NCI-H146 treated with DMSO at 0.1 percent for 48 hours (cell line): ENCODE data around the gene AOPEP.
A peak's percentile ranks its signal among the peaks of the same experiment; 100 is the strongest.

Experiments used
- DNase-seq: peaks from one replicate; lab custom pipeline; 2025; ENCODE audit not compliant: unreplicated experiment; lab: John Stamatoyannopoulos, UW

Gene AOPEP

DNA sequence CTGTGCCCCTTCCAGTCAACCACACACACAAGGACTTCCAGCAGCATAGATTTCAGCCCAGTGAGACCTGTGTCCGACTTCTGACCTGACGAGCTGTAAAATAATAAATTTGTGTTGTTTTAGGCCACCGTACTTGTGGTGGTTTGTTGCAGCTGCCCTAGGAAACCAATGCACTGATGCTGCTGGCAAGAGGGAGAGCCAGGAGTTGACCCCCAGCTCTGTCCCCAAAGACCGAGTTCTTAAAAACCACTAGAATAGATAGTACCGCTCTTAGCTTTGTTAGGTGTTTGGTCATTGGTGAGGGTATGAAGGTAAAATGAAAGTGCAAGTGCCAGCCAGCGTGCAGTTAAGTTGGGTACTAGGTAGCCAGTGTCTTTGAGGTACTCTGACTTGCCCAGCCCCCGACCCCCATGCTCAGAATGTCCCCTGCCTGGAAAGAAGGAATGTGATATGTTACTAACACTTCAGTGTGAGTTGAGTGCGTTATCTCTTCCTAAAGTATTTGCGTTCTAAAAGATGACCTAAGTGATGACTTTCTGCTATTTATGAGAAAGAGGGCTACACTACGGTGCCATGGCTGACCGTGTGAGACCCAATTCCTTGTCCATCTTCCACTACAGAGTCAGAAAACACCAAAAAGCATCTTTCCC, 185.6 kb downstream of the AOPEP start:
- DNase-seq, result no peak

- DNase-seq, result no peak
These were observed 186.3 kb downstream of the AOPEP start for GRCh38 chr9:94912700-94913249.

- DNase-seq, result peak; percentile 80
These were observed 187.1 kb downstream of the AOPEP start for GRCh38 chr9:94913550-94913949.

GRCh38 chr9:94915476-94916450, 189.3 kb downstream of the AOPEP start:
- DNase-seq, result no peak

- no peak for DNase-seq
These were observed 190.5 kb downstream of the AOPEP start for GRCh38 chr9:94916956-94917355.

DNA sequence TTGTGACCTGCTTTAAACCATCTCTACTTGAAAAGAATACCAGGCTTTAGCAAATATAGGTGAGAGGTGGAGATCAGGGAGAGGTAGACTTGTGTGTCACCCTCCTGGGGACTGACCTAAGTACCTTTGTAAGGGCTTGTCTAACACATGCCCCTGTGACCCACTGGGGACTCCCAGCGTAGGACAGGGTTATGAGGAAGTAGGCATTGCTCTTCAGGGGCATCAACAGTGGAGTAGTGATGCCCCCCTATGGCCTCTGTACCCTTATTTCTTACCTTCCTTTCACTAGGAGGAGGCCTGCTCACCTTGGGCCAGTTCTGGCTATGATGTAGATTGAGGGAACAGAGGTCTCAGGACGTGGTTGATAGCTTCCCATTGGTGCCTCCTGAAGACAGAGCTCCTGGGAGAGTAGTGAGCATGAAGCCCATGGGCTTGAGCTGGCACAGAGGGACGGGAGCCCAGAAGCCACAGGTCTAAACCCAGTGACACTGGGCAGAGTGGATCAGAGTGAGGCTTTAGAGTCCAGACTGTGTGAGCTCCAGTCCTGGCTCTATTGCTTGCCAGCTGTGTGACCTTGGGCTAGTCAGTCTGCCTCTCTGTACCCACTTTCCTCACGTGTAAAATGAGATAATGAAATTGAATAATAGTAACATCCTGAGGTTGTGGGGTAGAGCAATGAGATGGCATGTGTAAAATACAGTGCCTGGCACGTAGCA, 191.7 kb downstream of the AOPEP start:
- DNase-seq, result no peak

DNA sequence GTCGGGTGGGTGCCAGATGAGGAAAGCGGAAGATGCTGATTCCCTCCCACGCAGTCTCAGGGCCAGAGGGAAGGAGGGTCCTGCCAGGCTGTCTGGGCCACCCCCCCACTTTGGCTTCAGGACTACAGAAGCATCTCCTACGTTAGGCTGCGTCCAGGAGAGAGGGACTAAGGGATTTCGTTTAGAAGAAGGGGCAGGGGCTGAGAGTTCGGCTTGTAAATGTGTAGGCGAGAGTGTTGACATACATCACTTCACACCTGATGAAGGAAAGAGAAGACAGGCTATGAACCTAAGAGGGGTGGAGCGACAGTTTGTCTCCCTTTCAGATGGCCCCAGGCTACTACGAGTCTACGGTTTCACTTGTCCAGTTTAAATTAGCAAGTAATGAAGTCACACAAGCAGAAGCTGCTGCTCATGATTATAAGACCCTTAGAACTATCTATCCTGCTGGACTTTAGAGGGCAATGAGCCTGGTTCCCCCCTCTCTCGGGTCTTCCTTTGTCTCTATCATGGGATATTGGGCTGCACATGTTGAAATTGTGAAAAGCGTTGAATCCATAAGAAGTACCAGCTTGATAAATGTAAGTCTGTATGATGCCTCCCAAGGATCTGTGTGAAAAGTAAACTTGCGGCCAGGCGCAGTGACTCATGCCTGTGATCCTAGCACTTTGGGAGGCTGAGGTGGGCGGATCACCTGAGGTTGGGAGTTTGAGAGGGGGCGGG, 193.0 kb downstream of the AOPEP start:
- no peak for DNase-seq

- DNase-seq, result no peak
These were observed 194.1 kb downstream of the AOPEP start for GRCh38 chr9:94920420-94921091.

DNA sequence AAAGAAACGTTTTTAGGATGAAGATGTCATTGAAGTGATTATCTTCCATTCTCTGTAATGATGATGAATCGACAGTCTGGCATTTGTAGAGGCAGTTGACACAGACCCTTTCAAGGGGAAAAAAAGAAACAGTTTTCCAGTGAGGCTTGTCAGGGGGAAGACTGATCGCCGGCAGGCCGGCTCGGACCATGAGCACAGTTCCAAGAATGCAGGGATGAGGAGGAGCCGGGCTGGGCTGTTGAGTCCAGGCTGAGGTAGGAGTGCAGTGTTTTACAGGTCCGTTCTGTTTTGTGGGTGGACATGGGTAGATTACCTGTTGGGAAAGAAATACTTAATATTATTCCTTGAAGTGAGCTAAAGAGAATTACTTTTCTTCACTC, 194.6 kb downstream of the AOPEP start:
- DNase-seq, result no peak

DNA sequence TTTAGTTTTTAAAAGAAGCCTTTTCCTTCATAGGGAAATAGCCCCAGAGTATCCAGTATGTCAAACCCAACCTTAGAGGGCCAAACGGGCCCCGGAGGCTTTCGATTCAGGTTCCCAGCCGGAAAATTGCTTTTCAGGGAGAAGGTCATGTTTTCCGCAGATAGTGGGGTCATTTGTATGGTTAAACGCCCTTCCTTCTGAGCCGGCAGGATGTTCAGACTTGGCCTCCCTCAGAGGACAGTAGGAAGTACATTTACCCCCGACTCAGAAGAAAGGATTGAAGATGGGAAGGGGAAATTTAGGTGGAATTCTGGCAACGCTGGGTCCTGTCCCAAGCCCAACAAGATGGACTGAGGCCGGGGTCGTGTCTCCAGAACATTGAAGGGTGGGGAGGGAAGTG, 195.2 kb downstream of the AOPEP start:
- DNase-seq, result no peak

DNA sequence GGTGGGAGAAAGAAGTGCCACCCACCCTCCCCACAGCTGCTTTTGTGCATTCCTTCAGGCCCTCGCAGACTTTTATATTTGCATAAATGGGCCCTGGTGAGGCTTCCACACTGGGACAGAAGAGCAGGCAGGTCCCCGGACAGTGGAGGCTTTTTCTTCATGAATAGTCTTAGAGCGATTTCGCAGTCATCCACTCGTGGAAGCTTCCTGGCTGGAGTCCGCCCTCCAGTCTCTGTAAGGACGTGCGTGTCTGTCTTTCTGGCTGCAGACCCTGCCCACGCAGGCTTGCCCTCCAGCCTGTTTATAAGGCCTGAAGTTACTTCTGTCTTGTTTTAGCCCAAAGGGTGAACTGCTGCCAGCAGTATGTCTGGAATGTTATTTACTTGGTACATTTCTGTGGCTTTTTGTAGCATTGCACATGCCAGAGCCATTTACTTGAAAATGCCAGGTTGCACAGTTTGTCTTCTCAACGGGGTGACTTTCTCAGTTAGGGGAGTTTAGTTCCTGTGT, 195.7 kb downstream of the AOPEP start:
- no peak for DNase-seq

GRCh38 chr9:94922691-94923107, 196.2 kb downstream of the AOPEP start:
- DNase-seq, result no peak

DNA sequence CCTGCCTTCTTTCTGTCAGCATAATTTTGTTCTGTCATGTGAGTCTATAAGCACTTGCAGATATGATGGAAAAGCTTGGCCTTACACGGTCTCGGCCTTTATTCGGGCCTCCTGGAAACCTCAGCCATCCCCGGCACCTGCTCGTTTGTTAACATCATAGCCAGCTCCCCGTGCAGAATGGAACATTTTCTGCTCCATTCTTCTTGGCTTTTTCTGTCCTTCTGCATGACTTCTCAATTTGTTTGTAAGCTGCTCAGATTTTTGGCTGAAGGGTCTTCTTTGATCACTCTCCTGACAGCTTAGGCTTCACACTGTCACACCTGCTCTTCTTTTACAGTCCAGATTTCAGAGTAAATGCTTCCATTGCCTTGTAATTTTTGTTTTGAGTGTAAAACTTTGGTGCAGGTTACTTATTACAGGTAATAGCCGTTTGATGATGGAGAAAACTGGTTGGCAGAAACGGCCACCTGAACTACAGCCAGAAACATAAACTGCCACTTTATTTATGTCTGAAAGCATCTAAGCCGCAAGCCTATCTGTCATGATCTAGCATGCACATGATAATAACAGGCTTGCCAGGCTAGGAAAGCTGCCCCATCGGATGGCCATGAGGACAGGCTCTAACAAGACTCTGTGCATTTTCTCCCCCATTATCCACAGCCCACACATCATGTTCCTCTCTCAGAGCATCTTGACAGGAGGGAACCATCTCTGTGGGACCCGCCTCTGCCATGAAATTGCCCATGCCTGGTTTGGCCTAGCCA, 197.0 kb downstream of the AOPEP start:
- DNase-seq, result no peak

GRCh38 chr9:94925751-94926430, 199.4 kb downstream of the AOPEP start:
- no peak for DNase-seq

DNA sequence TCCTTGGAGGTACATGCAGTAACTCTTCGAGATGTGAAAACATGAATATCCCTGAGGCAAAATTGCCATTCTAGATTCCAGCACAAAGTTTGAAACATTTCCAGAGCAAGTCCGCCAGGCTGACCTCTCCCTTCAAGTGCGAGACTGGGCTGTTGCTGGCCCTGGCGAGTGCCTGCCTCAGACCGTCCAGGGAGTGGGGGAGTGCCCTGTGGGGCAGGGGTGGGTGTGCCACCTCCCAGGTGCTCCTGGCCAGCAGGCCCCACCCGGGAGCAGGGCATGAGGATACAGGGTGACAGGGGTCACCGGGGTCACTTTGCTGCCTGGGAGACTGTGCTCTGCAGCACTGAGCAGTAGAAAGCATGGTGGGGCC, 199.9 kb downstream of the AOPEP start:
- DNase-seq, result no peak

GRCh38 chr9:94927048-94927761, 200.7 kb downstream of the AOPEP start:
- no peak for DNase-seq

- DNase-seq, result no peak
These were observed 201.5 kb downstream of the AOPEP start for GRCh38 chr9:94927762-94928670.
